ENCODE data around the gene ANKFY1.

Gene ANKFY1

GRCh38 chr17:4118015-4118743 lies 145.6 kb downstream of the ANKFY1 start:
- no peak for DNase-seq (ENCODE audit: low spot score)

- DNase-seq (ENCODE audit: low spot score) = no peak
These were observed 147.3 kb downstream of the ANKFY1 start for GRCh38 chr17:4116516-4116915.
